ENCODE data around the gene BSN.

The BSN gene

GRCh38 chr3:49636883-49637609 is 82.8 kb downstream of the BSN start:
- H3K27me3 ChIP-seq (ENCODE audit: insufficient read depth, low read length, poor library complexity): no peaks in the 10 kb centered on the region
- no peak overlapping the region for H3K27ac ChIP-seq (ENCODE audit: low read length)
- no peak overlapping the region for H3K4me3 ChIP-seq (ENCODE audit: low read depth in 1 of 2, low read length in 2 of 2)
- no peaks in the 10 kb centered on the region for H3K79me2 ChIP-seq (ENCODE audit: insufficient read depth, low read length)
- no peak for ATAC-seq (ENCODE audit: insufficient read depth, low read depth)
- no peak for DNase-seq
- H3K9ac ChIP-seq (ENCODE audit: low read depth, low read length): no peak overlapping the region
- no peaks in the 10 kb centered on the region for H3K4me1 ChIP-seq (ENCODE audit: insufficient read depth, low read length)
- TF ChIP-seq CTCF (IDR thresholded peaks at IDR 0.05; ENCODE audit: borderline replicate concordance, extremely low read depth, low read length, poor library complexity, severe bottlenecking) (no peak), EZH2 (IDR thresholded peaks at IDR 0.05; ENCODE audit: borderline replicate concordance, low read depth, low read length, severe bottlenecking) (no peak)
- no peaks in the 10 kb centered on the region for H3K9me3 ChIP-seq (ENCODE audit: insufficient read depth, low read length, severe bottlenecking)
- 0 out of 2 replicates have a peak, but pooled peaks cover 4% of the 10 kb centered on the region for H4K20me1 ChIP-seq (ENCODE audit: insufficient read depth, low read length)
- no peak overlapping the region for H3K4me2 ChIP-seq (ENCODE audit: insufficient read depth, low read length)
- no peak overlapping the region for H2AFZ ChIP-seq (ENCODE audit: low read depth, low read length)
- no peaks in the 10 kb centered on the region for H3K36me3 ChIP-seq (ENCODE audit: insufficient read depth, low read length)

GRCh38 chr3:49638445-49638844 is 84.2 kb downstream of the BSN start:
- Histone ChIP-seq H3K79me2 (ENCODE audit: insufficient read depth, low read length) (no peaks in the 10 kb centered on the region), H3K27me3 (ENCODE audit: insufficient read depth, low read length, poor library complexity) (no peaks in the 10 kb centered on the region), H3K27ac (ENCODE audit: low read length) (no peak overlapping the region), H3K4me3 (ENCODE audit: low read depth in 1 of 2, low read length in 2 of 2) (no peak overlapping the region), H3K4me2 (ENCODE audit: insufficient read depth, low read length) (no peak overlapping the region), H2AFZ (ENCODE audit: low read depth, low read length) (no peak overlapping the region), H3K9me3 (ENCODE audit: insufficient read depth, low read length, severe bottlenecking) (no peaks in the 10 kb centered on the region), H3K9ac (ENCODE audit: low read depth, low read length) (no peak overlapping the region), H4K20me1 (ENCODE audit: insufficient read depth, low read length) (0 out of 2 replicates have a peak, but pooled peaks cover 4% of the 10 kb centered on the region), H3K36me3 (ENCODE audit: insufficient read depth, low read length) (no peaks in the 10 kb centered on the region), H3K4me1 (ENCODE audit: insufficient read depth, low read length) (no peaks in the 10 kb centered on the region)
- no peak for ATAC-seq (ENCODE audit: insufficient read depth, low read depth)
- no peak for TF ChIP-seq EZH2 (IDR thresholded peaks at IDR 0.05; ENCODE audit: borderline replicate concordance, low read depth, low read length, severe bottlenecking)
- no peak for TF ChIP-seq CTCF (IDR thresholded peaks at IDR 0.05; ENCODE audit: borderline replicate concordance, extremely low read depth, low read length, poor library complexity, severe bottlenecking)
- no peak for DNase-seq

GRCh38 chr3:49639551-49639950 is 85.3 kb downstream of the BSN start:
- no peak overlapping the region for H3K4me2 ChIP-seq (ENCODE audit: insufficient read depth, low read length)

More at GRCh38 chr3:49639551-49639950, 85.3 kb downstream of the BSN start:
- Histone ChIP-seq H3K9ac (ENCODE audit: low read depth, low read length) (no peak overlapping the region), H2AFZ (ENCODE audit: low read depth, low read length) (no peak overlapping the region), H3K4me3 (ENCODE audit: low read depth in 1 of 2, low read length in 2 of 2) (no peak overlapping the region), H3K27ac (ENCODE audit: low read length) (no peak overlapping the region), H3K9me3 (ENCODE audit: insufficient read depth, low read length, severe bottlenecking) (no peaks in the 10 kb centered on the region), H3K79me2 (ENCODE audit: insufficient read depth, low read length) (no peaks in the 10 kb centered on the region), H4K20me1 (ENCODE audit: insufficient read depth, low read length) (0 out of 2 replicates have a peak, but pooled peaks cover 4% of the 10 kb centered on the region), H3K36me3 (ENCODE audit: insufficient read depth, low read length) (no peaks in the 10 kb centered on the region), H3K27me3 (ENCODE audit: insufficient read depth, low read length, poor library complexity) (no peaks in the 10 kb centered on the region), H3K4me1 (ENCODE audit: insufficient read depth, low read length) (no peaks in the 10 kb centered on the region)
- ATAC-seq (ENCODE audit: insufficient read depth, low read depth) (no peak), DNase-seq (no peak)
- TF ChIP-seq EZH2 (IDR thresholded peaks at IDR 0.05; ENCODE audit: borderline replicate concordance, low read depth, low read length, severe bottlenecking) (no peak), CTCF (IDR thresholded peaks at IDR 0.05; ENCODE audit: borderline replicate concordance, extremely low read depth, low read length, poor library complexity, severe bottlenecking) (no peak)

Measured in DND-41 (cell line).